Mucosa of rectum (tissue), 2 donors: Measurements from ENCODE around the gene INSL3.

Experiments
- H3K27ac ChIP-seq, 2 donors: one replicate each; pipeline ENCODE4 v1.7.0; 2013; ENCODE audit warnings: inconsistent platforms in 2 of 2, low read depth in 2 of 2, low read length in 2 of 2
- H3K27me3 ChIP-seq, 2 donors: one replicate each; pipeline ENCODE4 v1.7.0; 2013; ENCODE audit warnings: low read length in 2 of 2; ENCODE audit not compliant: control insufficient read depth in 2 of 2, insufficient read depth in 2 of 2
- H3K36me3 ChIP-seq, 2 donors: one replicate each; pipeline ENCODE4 v1.7.0; 2013; ENCODE audit warnings: low read length in 2 of 2; ENCODE audit not compliant: control insufficient read depth in 2 of 2, insufficient read depth in 2 of 2
- H3K4me1 ChIP-seq, 2 donors: one replicate each; pipeline ENCODE4 v1.7.0; 2013; ENCODE audit warnings: low read length in 2 of 2, mild to moderate bottlenecking in 1 of 2; ENCODE audit not compliant: control insufficient read depth in 2 of 2, insufficient read depth in 2 of 2
- H3K4me3 ChIP-seq, 2 donors: one replicate each; pipeline ENCODE4 v1.7.0; 2013; ENCODE audit warnings: low read length in 2 of 2
- H3K9ac ChIP-seq, 2 donors: one replicate each; pipeline ENCODE4 v1.7.0; 2013; ENCODE audit warnings: low read length in 2 of 2, low read depth in 1 of 2, mild to moderate bottlenecking in 1 of 2
- H3K9me3 ChIP-seq, 2 donors: one replicate each; pipeline ENCODE4 v1.7.0; 2013; ENCODE audit warnings: low read length in 2 of 2; ENCODE audit not compliant: control insufficient read depth in 2 of 2
- donor health status: healthy.
- donor health status: Normal muscosa, but diverticular disease.

Gene INSL3

GRCh38 chr19:17846146-17846545 is 24.8 kb upstream of the INSL3 start:
- Histone ChIP-seq H3K36me3 (peaks cover 0 to 3% of the 10 kb centered on the region in 2 donors), H3K9ac (no peak overlapping the region), H3K9me3 (no peaks in the 10 kb centered on the region), H3K27me3 (peaks cover 1 to 6% of the 10 kb centered on the region in 2 donors), H3K4me3 (peak overlapping the region in 1 of 2 donors; percentile 2), H3K27ac (no peak overlapping the region), H3K4me1 (peaks cover 0 to 9% of the 10 kb centered on the region in 2 donors)

- no peaks in the 10 kb centered on the region for H3K9me3 ChIP-seq
- peaks cover 1 to 12% of the 10 kb centered on the region in 2 donors for H3K27me3 ChIP-seq
- H3K27ac ChIP-seq: no peak overlapping the region
- H3K36me3 ChIP-seq: peaks cover 0 to 3% of the 10 kb centered on the region in 2 donors
- H3K9ac ChIP-seq: no peak overlapping the region
- peaks cover 0 to 2% of the 10 kb centered on the region in 2 donors for H3K4me1 ChIP-seq
- H3K4me3 ChIP-seq: no peak overlapping the region
These were observed 22.7 kb upstream of the INSL3 start for GRCh38 chr19:17843908-17844490.

- Histone ChIP-seq H3K9ac (no peak overlapping the region), H3K4me1 (peaks cover 0 to 2% of the 10 kb centered on the region in 2 donors), H3K36me3 (peaks cover 0 to 3% of the 10 kb centered on the region in 2 donors), H3K27ac (no peak overlapping the region), H3K4me3 (no peak overlapping the region), H3K9me3 (no peaks in the 10 kb centered on the region), H3K27me3 (peaks cover 1 to 12% of the 10 kb centered on the region in 2 donors)
These were observed 22.0 kb upstream of the INSL3 start for GRCh38 chr19:17843292-17843827.

- Histone ChIP-seq H3K27ac (no peak overlapping the region), H3K4me1 (no peaks in the 10 kb centered on the region), H3K4me3 (no peak overlapping the region), H3K9me3 (no peaks in the 10 kb centered on the region), H3K36me3 (peaks cover 0 to 3% of the 10 kb centered on the region in 2 donors), H3K27me3 (peaks cover 1 to 12% of the 10 kb centered on the region in 2 donors), H3K9ac (no peak overlapping the region)
These were observed 21.5 kb upstream of the INSL3 start for GRCh38 chr19:17842663-17843291.

- H3K9me3 ChIP-seq: no peaks in the 10 kb centered on the region
- no peaks in the 10 kb centered on the region for H3K4me1 ChIP-seq
- H3K4me3 ChIP-seq: peak overlapping the region; percentile 20 to 23
- H3K27me3 ChIP-seq: peaks cover 0 to 12% of the 10 kb centered on the region in 2 donors
- H3K36me3 ChIP-seq: peaks cover 0 to 3% of the 10 kb centered on the region in 2 donors
- H3K27ac ChIP-seq: no peak overlapping the region
- no peak overlapping the region for H3K9ac ChIP-seq
These were observed 20.7 kb upstream of the INSL3 start for GRCh38 chr19:17841810-17842662.

- H3K9me3 ChIP-seq: no peaks in the 10 kb centered on the region
- peak overlapping the region; percentile 20 to 23 for H3K4me3 ChIP-seq
- H3K36me3 ChIP-seq: peaks cover 0 to 4% of the 10 kb centered on the region in 2 donors
- no peaks in the 10 kb centered on the region for H3K4me1 ChIP-seq
- H3K27ac ChIP-seq: no peak overlapping the region
- peaks cover 0 to 12% of the 10 kb centered on the region in 2 donors for H3K27me3 ChIP-seq
- H3K9ac ChIP-seq: peak overlapping the region in 1 of 2 donors; percentile 19
These were observed 20.1 kb upstream of the INSL3 start for GRCh38 chr19:17841371-17841809.

GRCh38 chr19:17840019-17840418 is 18.7 kb upstream of the INSL3 start:
- no peak overlapping the region for H3K4me3 ChIP-seq
- H3K4me1 ChIP-seq: no peaks in the 10 kb centered on the region
- H3K36me3 ChIP-seq: peaks cover 0 to 7% of the 10 kb centered on the region in 2 donors
- peaks cover 0 to 12% of the 10 kb centered on the region in 2 donors for H3K27me3 ChIP-seq
- H3K9ac ChIP-seq: no peak overlapping the region
- no peak overlapping the region for H3K27ac ChIP-seq
- no peaks in the 10 kb centered on the region for H3K9me3 ChIP-seq

GRCh38 chr19:17837972-17838371 is 16.7 kb upstream of the INSL3 start:
- Histone ChIP-seq H3K9ac (no peak overlapping the region), H3K4me1 (no peaks in the 10 kb centered on the region), H3K27me3 (peaks cover 0 to 14% of the 10 kb centered on the region in 2 donors), H3K36me3 (peaks cover 0 to 7% of the 10 kb centered on the region in 2 donors), H3K9me3 (no peaks in the 10 kb centered on the region), H3K4me3 (no peak overlapping the region), H3K27ac (no peak overlapping the region)

GRCh38 chr19:17836530-17836929 is 15.2 kb upstream of the INSL3 start:
- peaks cover 8 to 20% of the 10 kb centered on the region in 2 donors for H3K27me3 ChIP-seq
- no peaks in the 10 kb centered on the region for H3K4me1 ChIP-seq
- H3K9ac ChIP-seq: no peak overlapping the region
- H3K4me3 ChIP-seq: no peak overlapping the region
- H3K36me3 ChIP-seq: peaks cover 0 to 7% of the 10 kb centered on the region in 2 donors
- no peak overlapping the region for H3K27ac ChIP-seq
- no peaks in the 10 kb centered on the region for H3K9me3 ChIP-seq
